GM18519 (cell line): ENCODE results near the gene DNAI4.

Source experiments
- ATAC-seq: cut with Tn5 transposase; IDR thresholded peaks from one replicate; pipeline ENCODE4 v1.9.1; 2021; ENCODE audit warnings: mild to moderate bottlenecking, moderate library complexity; ENCODE audit not compliant: unreplicated experiment, low FRiP score

DNAI4 gene

DNA sequence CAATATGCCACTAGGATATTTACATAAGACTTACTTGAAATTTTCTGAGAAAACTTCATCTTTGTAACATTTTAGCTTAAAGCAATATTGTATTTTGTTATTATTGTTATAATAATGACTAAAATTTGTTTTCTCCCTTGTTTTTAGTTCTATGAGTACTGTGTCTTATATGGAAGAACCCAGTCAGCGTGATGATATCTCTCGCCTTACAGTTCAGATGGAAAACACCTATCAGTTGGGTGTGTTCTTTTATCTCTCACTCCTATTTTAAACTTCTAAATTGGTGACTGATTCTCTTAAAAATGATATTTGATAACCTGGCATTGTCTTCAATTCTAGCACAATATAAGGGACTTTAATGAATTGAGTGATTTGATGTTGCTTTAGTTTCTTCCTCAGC lies 154.4 kb downstream of the DNAI4 start:
- ATAC-seq: no peak

DNA sequence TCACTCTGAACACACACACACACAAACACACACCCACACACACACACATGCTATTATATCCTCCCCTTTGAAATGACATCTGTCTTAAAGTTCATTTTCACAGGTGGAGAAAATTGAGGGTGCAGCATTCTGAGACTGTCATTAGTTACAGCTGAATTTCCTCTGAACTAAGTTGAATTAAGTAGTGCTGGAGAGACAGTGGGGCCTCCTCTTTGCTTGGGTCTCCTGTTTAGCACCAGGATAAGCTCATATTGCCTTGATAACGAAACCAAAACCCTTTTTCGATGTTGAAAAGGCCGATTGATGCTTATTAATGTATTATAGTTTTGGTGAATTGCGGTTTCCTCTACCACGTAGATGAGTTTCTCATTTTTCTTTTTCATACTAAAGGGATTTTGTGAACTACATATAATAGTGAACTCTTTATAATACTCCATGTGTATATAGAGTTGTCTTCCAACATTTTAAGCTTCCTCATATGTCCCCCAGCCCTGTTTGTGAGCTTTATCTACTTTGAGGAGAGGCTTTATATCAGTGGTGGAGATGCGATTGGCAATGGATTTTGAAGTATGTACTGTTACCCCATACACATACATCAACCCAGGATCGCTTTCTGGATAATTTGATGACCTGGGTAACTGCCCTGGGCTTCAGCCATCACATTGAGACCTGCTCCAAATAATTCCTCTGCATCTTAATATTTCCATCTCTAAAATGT lies 155.0 kb downstream of the DNAI4 start:
- ATAC-seq: no peak

DNA sequence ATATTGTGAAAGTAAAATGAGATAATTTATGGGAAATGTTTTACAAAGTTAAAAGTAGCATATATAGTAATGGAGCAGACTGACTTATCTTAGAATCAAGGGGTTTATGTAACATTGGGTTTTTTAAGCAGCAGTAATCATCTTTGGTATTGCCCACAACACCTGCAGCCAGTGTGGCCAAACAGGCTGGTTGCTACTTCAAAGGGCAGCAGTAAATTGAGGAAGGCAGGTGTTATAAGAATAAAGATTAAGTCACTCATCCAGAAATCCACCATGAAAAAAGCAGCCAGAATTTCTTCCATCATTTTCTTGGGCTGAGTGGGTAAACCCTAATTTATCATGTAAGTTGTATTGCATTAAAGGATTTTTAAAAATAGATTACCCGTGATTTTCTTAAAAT lies 155.7 kb downstream of the DNAI4 start:
- ATAC-seq: no peak

DNA sequence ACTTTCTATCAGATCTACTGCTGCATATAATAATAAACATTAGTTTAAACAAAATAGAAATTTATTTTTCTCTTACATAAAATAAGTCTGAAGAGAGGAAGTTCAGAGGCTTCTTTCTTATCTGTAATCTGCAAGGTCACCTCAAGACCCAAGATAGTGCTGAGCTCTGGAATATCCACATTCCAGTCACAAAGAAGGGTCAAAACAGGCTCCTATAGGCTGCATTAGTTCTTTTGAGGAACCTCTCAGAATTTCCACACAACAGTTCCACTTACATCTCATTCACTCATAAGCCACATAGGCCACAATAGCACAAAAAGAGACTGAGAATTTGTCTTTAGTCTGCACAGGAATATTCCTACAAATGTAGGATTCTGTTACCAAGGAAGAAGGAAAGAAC lies 157.0 kb downstream of the DNAI4 start:
- ATAC-seq: no peak

DNA sequence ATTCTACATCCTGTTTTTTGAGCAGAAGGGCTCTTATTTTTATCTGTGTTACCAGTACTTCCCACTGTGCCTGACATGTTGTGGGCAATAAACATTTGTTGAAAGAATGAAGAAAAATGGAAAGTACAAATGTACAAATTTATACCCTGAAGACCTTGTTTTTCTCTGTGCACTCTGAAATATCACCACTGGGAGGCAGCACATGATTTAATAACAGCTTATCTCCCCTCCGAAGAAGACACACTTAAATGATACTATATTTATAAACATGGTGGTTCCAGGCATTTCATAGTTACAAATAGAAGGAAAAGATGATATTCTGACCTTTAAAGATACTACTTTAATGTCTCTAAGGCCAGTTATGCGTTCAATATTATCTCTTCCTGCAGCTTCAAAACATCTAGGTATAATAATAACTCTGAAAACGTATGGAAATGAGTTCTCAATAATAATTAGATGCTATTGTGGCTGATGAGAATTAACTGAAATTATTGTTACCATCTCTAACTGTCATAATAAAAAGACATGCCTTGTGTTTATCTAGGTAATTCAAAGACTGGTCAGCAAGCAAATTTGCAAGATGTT lies 159.6 kb downstream of the DNAI4 start:
- peak; percentile 64 for ATAC-seq
